HepG2 (cell line): ENCODE results near the gene LIMS2. TPM values are rescaled to one million over a fixed set of nuclear protein-coding genes. Genes with fewer than 3 reads are reported as not detected.

Experiments
- BHLHE40 ChIP-seq: IDR thresholded peaks from 2 replicates; pipeline ENCODE4 v1.6.1; 2011; ENCODE audit warnings: low read length, improper control_type of control experiment
- HDAC2 ChIP-seq: sonication (generic); formaldehyde crosslinking; IDR thresholded peaks from 2 replicates; pipeline ENCODE4 v1.4.0; 2020; ENCODE audit warnings: missing genetic modification reagents
- HES4 ChIP-seq: sonication (generic); formaldehyde crosslinking; IDR thresholded peaks from 2 replicates; pipeline ENCODE4 v1.9.0; 2021; ENCODE audit warnings: mild to moderate bottlenecking, missing genetic modification reagents, borderline replicate concordance
- KLF16 ChIP-seq, 2 experiments: sonication (generic) in 1 of 2; formaldehyde crosslinking in 1 of 2; IDR thresholded peaks; 2 replicates each; pipeline versions ENCODE4 v1.6.1 to v1.8.0; 2016 to 2023; ENCODE audit warnings: missing genetic modification reagents in 2 of 2, missing compliant biosample characterization in 1 of 2
- MAFK ChIP-seq, 2 experiments: IDR thresholded peaks in 1 of 2; conservative IDR thresholded peaks in 1 of 2; 2 replicates each; pipeline ENCODE4 v1.6.1; 2011; ENCODE audit warnings: improper control_type of control experiment in 2 of 2, low read length in 2 of 2
- MTF2 ChIP-seq: sonication (generic); formaldehyde crosslinking; IDR thresholded peaks from 2 replicates; pipeline ENCODE4 v1.5.0; 2020; ENCODE audit warnings: missing genetic modification reagents, borderline replicate concordance
- NFE2 ChIP-seq: sonication (generic); formaldehyde crosslinking; IDR thresholded peaks from 2 replicates; pipeline ENCODE4 v1.4.0; 2020; ENCODE audit warnings: missing genetic modification reagents
- PAWR ChIP-seq: sonication (generic); formaldehyde crosslinking; IDR thresholded peaks from 2 replicates; pipeline ENCODE4 v1.4.0; 2020; ENCODE audit warnings: missing genetic modification reagents, mild to moderate bottlenecking, borderline replicate concordance
- PCBP1 ChIP-seq: fragments of 200-400 bp; formaldehyde crosslinking; IDR thresholded peaks from 2 replicates; pipeline ENCODE4 v1.6.1; 2017; ENCODE audit warnings: mild to moderate bottlenecking, low read depth, low read length, borderline replicate concordance
- PITX1 ChIP-seq: sonication (generic); formaldehyde crosslinking; IDR thresholded peaks from 2 replicates; pipeline ENCODE4 v1.5.1; 2020; ENCODE audit warnings: mild to moderate bottlenecking, missing genetic modification reagents
- POLR2A ChIP-seq, 2 experiments: IDR thresholded peaks; 2 replicates each; pipeline ENCODE4 v1.6.1; 2011; ENCODE audit warnings: low read depth in 2 of 2, low read length in 2 of 2, mild to moderate bottlenecking in 1 of 2, moderate library complexity in 1 of 2; ENCODE audit not compliant: insufficient read depth in 1 of 2
- SNAI1 ChIP-seq: sonication (generic); formaldehyde crosslinking; IDR thresholded peaks from 2 replicates; pipeline ENCODE4 v1.5.0; 2020; ENCODE audit warnings: mild to moderate bottlenecking, missing genetic modification reagents, borderline replicate concordance
- SRY ChIP-seq: sonication (generic); formaldehyde crosslinking; IDR thresholded peaks from 2 replicates; pipeline ENCODE4 v1.8.0; 2022; ENCODE audit warnings: mild to moderate bottlenecking, missing genetic modification reagents
- SSRP1 ChIP-seq: IDR thresholded peaks from 2 replicates; pipeline ENCODE4 v1.6.1; 2016; ENCODE audit warnings: control low read depth
- STAT5B ChIP-seq: sonication (generic); formaldehyde crosslinking; IDR thresholded peaks from 2 replicates; pipeline ENCODE4 v1.4.0; 2020; ENCODE audit warnings: missing genetic modification reagents
- ZFP36L2 ChIP-seq: sonication (generic); formaldehyde crosslinking; IDR thresholded peaks from 2 replicates; pipeline ENCODE4 v1.4.0; 2020; ENCODE audit warnings: missing genetic modification reagents
- ZFX ChIP-seq: sonication (generic); formaldehyde crosslinking; IDR thresholded peaks from 2 replicates; pipeline ENCODE4 v1.4.0; 2020; ENCODE audit warnings: mild to moderate bottlenecking, low read depth, missing genetic modification reagents, moderate library complexity
- ZMYM2 ChIP-seq: sonication (generic); formaldehyde crosslinking; IDR thresholded peaks from 2 replicates; pipeline ENCODE4 v1.8.0; 2022; ENCODE audit warnings: mild to moderate bottlenecking, missing genetic modification reagents
- ZNF652 ChIP-seq: IDR thresholded peaks from 2 replicates; pipeline ENCODE4 v1.6.1; 2016; ENCODE audit warnings: low read depth, borderline replicate concordance
- ZZZ3 ChIP-seq: sonication (generic); formaldehyde crosslinking; IDR thresholded peaks from 2 replicates; pipeline ENCODE4 v1.4.0; 2020; ENCODE audit warnings: missing genetic modification reagents, mild to moderate bottlenecking, borderline replicate concordance
- polyA plus RNA-seq, 8 experiments: library from polyadenylated mRNA; depleted of rRNA in 3 of 8; stranded (reverse) in 7 of 8; unstranded in 1 of 8; fragments of >200 nt; fragmentation: Illumina TruSeq in 4 of 8; extraction: Trizol in 4 of 8; gene quantifications; 2 replicates each; pipeline versions ENCODE4 v1.2.1 to v1.2.3, GENCODE V29; 2011 to 2016; ENCODE audit warnings: low read depth in 4 of 8, missing spikeins in 1 of 8, mixed read lengths in 1 of 8; ENCODE audit not compliant: insufficient read depth in 1 of 8
- total RNA-seq, 5 experiments: library from RNA; depleted of rRNA; stranded (reverse); fragments of >200 nt; fragmentation: Illumina TruSeq; extraction: Trizol; gene quantifications; 2 replicates each; pipeline ENCODE4 v1.2.3, GENCODE V29; 2016; ENCODE audit warnings: low read depth in 1 of 5
- TF ChIP-seq, protein P1 (sequence below): sonication (generic); formaldehyde crosslinking; IDR thresholded peaks from 2 replicates; pipeline ENCODE4 v1.4.0; 2020; ENCODE audit warnings: missing genetic modification reagents
- TF ChIP-seq, protein P2 (sequence below): sonication (generic); formaldehyde crosslinking; IDR thresholded peaks from 2 replicates; pipeline ENCODE4 v1.4.0; 2020; ENCODE audit warnings: mild to moderate bottlenecking, missing genetic modification reagents
- TF ChIP-seq, protein P3 (sequence below): sonication (generic); formaldehyde crosslinking; IDR thresholded peaks from 2 replicates; pipeline ENCODE4 v1.8.1; 2023; ENCODE audit warnings: mild to moderate bottlenecking, moderate library complexity, missing genetic modification reagents

The LIMS2 gene
- total and polyA plus RNA-seq, 2 of the 13 experiments (the other 11 are each of a cell fraction or from before 2014, with no cell fraction given) = 1.0 to 1.9 TPM

DNA sequence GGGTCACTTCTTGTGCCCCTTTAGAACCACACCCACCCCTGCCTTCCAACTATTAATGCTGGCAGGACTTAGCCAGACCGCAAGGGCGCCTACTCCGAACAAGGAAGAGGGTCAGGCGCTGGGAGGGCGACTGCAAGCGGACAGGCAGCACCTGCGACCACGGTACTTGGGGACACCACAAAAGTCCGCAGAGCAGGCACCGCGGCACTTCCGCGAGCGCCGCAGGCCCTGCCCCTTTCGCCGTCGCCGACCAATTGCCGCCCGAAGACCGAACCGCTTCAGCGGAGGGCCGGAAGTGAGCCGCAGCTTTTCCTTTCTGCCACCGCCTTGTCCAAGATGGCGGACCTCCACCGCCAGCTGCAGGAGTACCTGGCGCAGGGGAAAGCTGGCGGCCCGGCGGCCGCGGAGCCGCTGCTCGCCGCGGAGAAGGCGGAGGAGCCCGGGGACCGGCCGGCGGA, 25.9 kb upstream of the LIMS2 start, which contains the start of gene SFT2D3 (continued):
- TF ChIP-seq PITX1 = no peak
- peak; percentile 69; the same call in 1 of the 2 replicates for TF ChIP-seq PCBP1
- TF ChIP-seq, protein P1, sequence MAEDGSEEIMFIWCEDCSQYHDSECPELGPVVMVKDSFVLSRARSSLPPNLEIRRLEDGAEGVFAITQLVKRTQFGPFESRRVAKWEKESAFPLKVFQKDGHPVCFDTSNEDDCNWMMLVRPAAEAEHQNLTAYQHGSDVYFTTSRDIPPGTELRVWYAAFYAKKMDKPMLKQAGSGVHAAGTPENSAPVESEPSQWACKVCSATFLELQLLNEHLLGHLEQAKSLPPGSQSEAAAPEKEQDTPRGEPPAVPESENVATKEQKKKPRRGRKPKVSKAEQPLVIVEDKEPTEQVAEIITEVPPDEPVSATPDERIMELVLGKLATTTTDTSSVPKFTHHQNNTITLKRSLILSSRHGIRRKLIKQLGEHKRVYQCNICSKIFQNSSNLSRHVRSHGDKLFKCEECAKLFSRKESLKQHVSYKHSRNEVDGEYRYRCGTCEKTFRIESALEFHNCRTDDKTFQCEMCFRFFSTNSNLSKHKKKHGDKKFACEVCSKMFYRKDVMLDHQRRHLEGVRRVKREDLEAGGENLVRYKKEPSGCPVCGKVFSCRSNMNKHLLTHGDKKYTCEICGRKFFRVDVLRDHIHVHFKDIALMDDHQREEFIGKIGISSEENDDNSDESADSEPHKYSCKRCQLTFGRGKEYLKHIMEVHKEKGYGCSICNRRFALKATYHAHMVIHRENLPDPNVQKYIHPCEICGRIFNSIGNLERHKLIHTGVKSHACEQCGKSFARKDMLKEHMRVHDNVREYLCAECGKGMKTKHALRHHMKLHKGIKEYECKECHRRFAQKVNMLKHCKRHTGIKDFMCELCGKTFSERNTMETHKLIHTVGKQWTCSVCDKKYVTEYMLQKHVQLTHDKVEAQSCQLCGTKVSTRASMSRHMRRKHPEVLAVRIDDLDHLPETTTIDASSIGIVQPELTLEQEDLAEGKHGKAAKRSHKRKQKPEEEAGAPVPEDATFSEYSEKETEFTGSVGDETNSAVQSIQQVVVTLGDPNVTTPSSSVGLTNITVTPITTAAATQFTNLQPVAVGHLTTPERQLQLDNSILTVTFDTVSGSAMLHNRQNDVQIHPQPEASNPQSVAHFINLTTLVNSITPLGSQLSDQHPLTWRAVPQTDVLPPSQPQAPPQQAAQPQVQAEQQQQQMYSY (CRISPR knock-in tag) = no peak; the same call in 1 of the 2 replicates
- peak; percentile 73; the same call in 1 of the 2 replicates for TF ChIP-seq HES4 (CRISPR knock-in tag)
- TF ChIP-seq, protein P2, sequence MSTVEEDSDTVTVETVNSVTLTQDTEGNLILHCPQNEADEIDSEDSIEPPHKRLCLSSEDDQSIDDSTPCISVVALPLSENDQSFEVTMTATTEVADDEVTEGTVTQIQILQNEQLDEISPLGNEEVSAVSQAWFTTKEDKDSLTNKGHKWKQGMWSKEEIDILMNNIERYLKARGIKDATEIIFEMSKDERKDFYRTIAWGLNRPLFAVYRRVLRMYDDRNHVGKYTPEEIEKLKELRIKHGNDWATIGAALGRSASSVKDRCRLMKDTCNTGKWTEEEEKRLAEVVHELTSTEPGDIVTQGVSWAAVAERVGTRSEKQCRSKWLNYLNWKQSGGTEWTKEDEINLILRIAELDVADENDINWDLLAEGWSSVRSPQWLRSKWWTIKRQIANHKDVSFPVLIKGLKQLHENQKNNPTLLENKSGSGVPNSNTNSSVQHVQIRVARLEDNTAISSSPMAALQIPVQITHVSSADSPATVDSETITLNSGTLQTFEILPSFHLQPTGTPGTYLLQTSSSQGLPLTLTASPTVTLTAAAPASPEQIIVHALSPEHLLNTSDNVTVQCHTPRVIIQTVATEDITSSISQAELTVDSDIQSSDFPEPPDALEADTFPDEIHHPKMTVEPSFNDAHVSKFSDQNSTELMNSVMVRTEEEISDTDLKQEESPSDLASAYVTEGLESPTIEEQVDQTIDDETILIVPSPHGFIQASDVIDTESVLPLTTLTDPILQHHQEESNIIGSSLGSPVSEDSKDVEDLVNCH (CRISPR knock-in tag) = no peak; the same call in 1 of the 2 replicates
- TF ChIP-seq ZFP36L2 (CRISPR knock-in tag) = peak; percentile 92
- peak; percentile 86 for TF ChIP-seq ZFX
- no peak for TF ChIP-seq SSRP1 (CRISPR knock-in tag)
- no peak; a peak in 1 of 4 replicates for TF ChIP-seq MAFK (conservative IDR thresholded peaks at IDR 0.05 in 1 of 2, IDR thresholded peaks at IDR 0.05 in 1 of 2; ENCODE audit: low read length in 2 of 2)
- peak in 1 of 2 experiments; percentile 98; a peak in 2 of 4 replicates for TF ChIP-seq POLR2A (IDR thresholded peaks at IDR 0.05; ENCODE audit: insufficient read depth in 1 of 2, low read depth in 2 of 2, low read length in 2 of 2)
- no peak for TF ChIP-seq PAWR (CRISPR knock-in tag)
- TF ChIP-seq STAT5B (CRISPR knock-in tag) = no peak
- peak; percentile 72; the same call in 1 of the 2 replicates for TF ChIP-seq HDAC2
- peak; percentile 37; the same call in 1 of the 2 replicates for TF ChIP-seq SRY (CRISPR knock-in tag)
- TF ChIP-seq ZNF652 = 0 out of 2 replicates have a peak, but pooled peaks have one; percentile 10
- TF ChIP-seq MTF2 (CRISPR knock-in tag) = peak; percentile 82; the same call in 1 of the 2 replicates
- peak in 1 of 2 experiments; percentile 92; a peak in 2 of 4 replicates for TF ChIP-seq KLF16 (CRISPR knock-in tag; IDR thresholded peaks at IDR 0.05)
- TF ChIP-seq NFE2 (CRISPR knock-in tag) = no peak
- TF ChIP-seq ZZZ3 (CRISPR knock-in tag) = no peak; the same call in 1 of the 2 replicates
- TF ChIP-seq, protein P3, sequence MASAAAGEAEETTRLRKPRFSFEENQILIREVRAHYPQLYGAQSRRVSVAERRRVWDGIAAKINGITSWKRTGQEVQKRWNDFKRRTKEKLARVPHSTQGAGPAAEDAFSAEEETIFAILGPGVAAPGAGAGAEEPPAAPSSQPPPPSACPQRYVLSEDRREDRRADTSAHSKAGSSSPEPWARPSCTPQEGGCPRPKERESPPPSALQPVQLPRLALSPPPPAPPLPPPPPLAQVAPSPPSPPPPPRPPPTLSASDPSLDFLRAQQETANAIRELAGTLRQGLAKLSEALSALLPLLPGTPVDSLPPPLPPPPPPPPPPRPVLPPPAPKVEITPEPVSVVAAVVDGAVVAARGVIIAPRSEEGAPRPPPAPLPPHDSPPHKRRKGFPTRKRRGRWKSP (CRISPR knock-in tag) = peak; percentile 80; the same call in 1 of the 2 replicates
- peak; percentile 87; the same call in 1 of the 2 replicates for TF ChIP-seq SNAI1
- no peak for TF ChIP-seq ZMYM2 (CRISPR knock-in tag)
- TF ChIP-seq BHLHE40 = no peak
